Ramos (cell line): ENCODE measurements around the gene TTI1.

Experiments used
- in situ Hi-C: fragments of 300-500 bp; cut with MboI; formaldehyde crosslinking; loops from one replicate; pipeline ENCODE4 v1.14.3; 2022; ENCODE audit warnings: low sequenced_read_pairs; ENCODE audit not compliant: unreplicated experiment

The TTI1 gene

GRCh38 chr20:37991157-37991866, 41.9 kb downstream of the TTI1 start:
- in situ Hi-C loops: loop anchor here (10.0 kb wide), 1 partner anchor 427 kb away; no protein-coding TSS in a partner anchor

GRCh38 chr20:37990571-37991151, 42.6 kb downstream of the TTI1 start:
- in situ Hi-C loops: loop anchor here (10.0 kb wide), 1 partner anchor 426 kb away; no protein-coding TSS in a partner anchor

- in situ Hi-C loops: loop anchor here (10.0 kb wide), 1 partner anchor 425 kb away; no protein-coding TSS in a partner anchor
These were observed 43.5 kb downstream of the TTI1 start for GRCh38 chr20:37989601-37990295.

- in situ Hi-C loops: no loop called here
These were observed 44.8 kb downstream of the TTI1 start for GRCh38 chr20:37988306-37988954.

GRCh38 chr20:37987602-37988290, 45.5 kb downstream of the TTI1 start:
- in situ Hi-C loops: no loop called here

- in situ Hi-C loops: no loop called here
These were observed 46.2 kb downstream of the TTI1 start for GRCh38 chr20:37986873-37987601.

GRCh38 chr20:37986044-37986858, 47.0 kb downstream of the TTI1 start:
- in situ Hi-C loops: no loop called here

GRCh38 chr20:37984018-37984785, 49.1 kb downstream of the TTI1 start:
- in situ Hi-C loops: no loop called here

GRCh38 chr20:37983286-37983685, 50.0 kb downstream of the TTI1 start:
- in situ Hi-C loops: no loop called here

- in situ Hi-C loops: no loop called here
These were observed 51.7 kb downstream of the TTI1 start for GRCh38 chr20:37981568-37981967.

GRCh38 chr20:37980876-37981275, 52.4 kb downstream of the TTI1 start:
- in situ Hi-C loops: no loop called here

- in situ Hi-C loops: no loop called here
These were observed 52.9 kb downstream of the TTI1 start for GRCh38 chr20:37980383-37980782.

GRCh38 chr20:37979021-37979985, 54.0 kb downstream of the TTI1 start:
- in situ Hi-C loops: no loop called here

GRCh38 chr20:37977786-37978185, 55.5 kb downstream of the TTI1 start:
- in situ Hi-C loops: no loop called here

GRCh38 chr20:37977338-37977737, 55.9 kb downstream of the TTI1 start:
- in situ Hi-C loops: no loop called here

GRCh38 chr20:37976887-37977286, 56.4 kb downstream of the TTI1 start:
- in situ Hi-C loops: no loop called here
